MM.1S (cell line): Measurements from ENCODE around the gene FAM193B.

Experiments used
- CTCF ChIP-seq: fragments of 300-600 bp; sonication (generic); IDR thresholded peaks from 2 replicates; pipeline ENCODE4 v1.5.1; 2016; ENCODE audit warnings: antibody characterized with exemption, low read length, mixed read lengths
- EZH2 ChIP-seq: fragments of 300-600 bp; sonication (generic); optimal IDR thresholded peaks from 2 replicates; pipeline ENCODE3; 2017; ENCODE audit warnings: low read depth, mild to moderate bottlenecking, antibody characterized with exemption, low read length, mixed read lengths
- EZH2phosphoT487 ChIP-seq: fragments of 300-600 bp; sonication (generic); IDR thresholded peaks from 2 replicates; pipeline ENCODE4 v1.6.1; 2018; ENCODE audit warnings: antibody characterized with exemption, low read length

GRCh38 chr5:177503351-177504085 is 50.8 kb downstream of the FAM193B start:
- TF ChIP-seq CTCF: no peak
- TF ChIP-seq EZH2phosphoT487: no peak
- TF ChIP-seq EZH2: no peak
